ENCODE measurements around the gene AP5Z1.

AP5Z1 gene

GRCh38 chr7:4730971-4731370 lies 44.5 kb upstream of the AP5Z1 start:
- TF ChIP-seq CTCF (IDR thresholded peaks at IDR 0.05; ENCODE audit: low read depth, low read length) = no peak
- H3K4me3 ChIP-seq (replicated peaks in 1 of 2; ENCODE audit: low read depth in 2 of 2, low read length in 2 of 2) = no peak overlapping the region
- DNase-seq (ENCODE audit: low read depth in 2 of 2) = no peak

- no peak overlapping the region for H3K4me3 ChIP-seq (replicated peaks in 1 of 2; ENCODE audit: low read depth in 2 of 2, low read length in 2 of 2)
- no peak for TF ChIP-seq CTCF (IDR thresholded peaks at IDR 0.05; ENCODE audit: low read depth, low read length)
- DNase-seq (ENCODE audit: low read depth in 2 of 2) = no peak
Measured at GRCh38 chr7:4731803-4732202, 43.6 kb upstream of the AP5Z1 start.

- H3K4me3 ChIP-seq (replicated peaks in 1 of 2; ENCODE audit: low read depth in 2 of 2, low read length in 2 of 2) = no peak overlapping the region
- TF ChIP-seq CTCF (IDR thresholded peaks at IDR 0.05; ENCODE audit: low read depth, low read length) = no peak
- DNase-seq (ENCODE audit: low read depth in 2 of 2) = no peak
Measured at GRCh38 chr7:4733936-4734528, 41.4 kb upstream of the AP5Z1 start.

- TF ChIP-seq CTCF (IDR thresholded peaks at IDR 0.05; ENCODE audit: low read depth, low read length) = no peak
- DNase-seq (ENCODE audit: low read depth in 2 of 2) = no peak
- H3K4me3 ChIP-seq (replicated peaks in 1 of 2; ENCODE audit: low read depth in 2 of 2, low read length in 2 of 2) = no peak overlapping the region
Measured at GRCh38 chr7:4734587-4735345, 40.7 kb upstream of the AP5Z1 start.

- TF ChIP-seq CTCF (IDR thresholded peaks at IDR 0.05; ENCODE audit: low read depth, low read length) = no peak
- no peak for DNase-seq (ENCODE audit: low read depth in 2 of 2)
- H3K4me3 ChIP-seq (replicated peaks in 1 of 2; ENCODE audit: low read depth in 2 of 2, low read length in 2 of 2) = no peak overlapping the region
Measured at GRCh38 chr7:4737300-4737699, 38.1 kb upstream of the AP5Z1 start.

- peak overlapping the region in 1 of 2 donors; percentile 22 for H3K4me3 ChIP-seq (replicated peaks in 1 of 2; ENCODE audit: low read depth in 2 of 2, low read length in 2 of 2)
- DNase-seq (ENCODE audit: low read depth in 2 of 2) = peak; percentile 93 to 95
- no peak for TF ChIP-seq CTCF (IDR thresholded peaks at IDR 0.05; ENCODE audit: low read depth, low read length)
Measured at GRCh38 chr7:4738711-4739527, 36.5 kb upstream of the AP5Z1 start.

All from cardiac fibroblast (primary cell).